ENCODE results near the gene LIME1. TPM values are rescaled to one million over a fixed set of nuclear protein-coding genes. Genes with fewer than 3 reads are reported as not detected.
"Not testable (repeated sequence)": the region's sequence is repeated elsewhere in the genome, so short reads cannot be mapped to it uniquely, and the experiment has no call there.

Gene LIME1
- total RNA-seq, 1 donor from 2014 or later, result 0.47 TPM

- no peaks in the 10 kb centered on the region for H3K36me3 ChIP-seq
- peaks cover 15% of the 10 kb centered on the region for H3K4me1 Mint-ChIP-seq
- peaks cover 3% of the 10 kb centered on the region for H3K27me3 Mint-ChIP-seq (ENCODE audit: insufficient read depth, low read depth)
- TF ChIP-seq EZH2phosphoT487 (IDR thresholded peaks at IDR 0.05), result no peak
- TF ChIP-seq, protein P1, sequence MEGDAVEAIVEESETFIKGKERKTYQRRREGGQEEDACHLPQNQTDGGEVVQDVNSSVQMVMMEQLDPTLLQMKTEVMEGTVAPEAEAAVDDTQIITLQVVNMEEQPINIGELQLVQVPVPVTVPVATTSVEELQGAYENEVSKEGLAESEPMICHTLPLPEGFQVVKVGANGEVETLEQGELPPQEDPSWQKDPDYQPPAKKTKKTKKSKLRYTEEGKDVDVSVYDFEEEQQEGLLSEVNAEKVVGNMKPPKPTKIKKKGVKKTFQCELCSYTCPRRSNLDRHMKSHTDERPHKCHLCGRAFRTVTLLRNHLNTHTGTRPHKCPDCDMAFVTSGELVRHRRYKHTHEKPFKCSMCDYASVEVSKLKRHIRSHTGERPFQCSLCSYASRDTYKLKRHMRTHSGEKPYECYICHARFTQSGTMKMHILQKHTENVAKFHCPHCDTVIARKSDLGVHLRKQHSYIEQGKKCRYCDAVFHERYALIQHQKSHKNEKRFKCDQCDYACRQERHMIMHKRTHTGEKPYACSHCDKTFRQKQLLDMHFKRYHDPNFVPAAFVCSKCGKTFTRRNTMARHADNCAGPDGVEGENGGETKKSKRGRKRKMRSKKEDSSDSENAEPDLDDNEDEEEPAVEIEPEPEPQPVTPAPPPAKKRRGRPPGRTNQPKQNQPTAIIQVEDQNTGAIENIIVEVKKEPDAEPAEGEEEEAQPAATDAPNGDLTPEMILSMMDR (IDR thresholded peaks at IDR 0.05), result peak; percentile 83
- H3K4me1 ChIP-seq, result peaks cover 6% of the 10 kb centered on the region
- H3K4me2 ChIP-seq, result peak overlapping the region; percentile 78
- no peak overlapping the region for H3K27ac ChIP-seq
- peak overlapping the region; percentile 80 for H3K4me3 Mint-ChIP-seq
- peaks cover 15% of the 10 kb centered on the region for H3F3A ChIP-seq (ENCODE audit: low read depth)
- H3K79me2 ChIP-seq (ENCODE audit: low read depth), result peaks cover 8% of the 10 kb centered on the region
- peak overlapping the region; percentile 44 for H3K4me3 ChIP-seq
- H3K36me3 Mint-ChIP-seq, result peaks cover 4% of the 10 kb centered on the region
- H2AFZ ChIP-seq (replicated peaks), result peak overlapping the region; percentile 75
- peaks cover 4% of the 10 kb centered on the region for H4K20me1 ChIP-seq (ENCODE audit: low read depth)
- peak; percentile 95 for DNase-seq (ENCODE audit: low spot score)
- H3K27ac Mint-ChIP-seq, result peak overlapping the region; percentile 97
- no peaks in the 10 kb centered on the region for H3K9me3 Mint-ChIP-seq
- H3K9me3 ChIP-seq (ENCODE audit: low read depth), result no peaks in the 10 kb centered on the region
- no peaks in the 10 kb centered on the region for H3K27me3 ChIP-seq
- H3K9ac ChIP-seq, result no peak overlapping the region
Measured at GRCh38 chr20:63775096-63775978, 38.9 kb downstream of the LIME1 start.

GRCh38 chr20:63776875-63777274 lies 40.4 kb downstream of the LIME1 start:
- not testable (repeated sequence) for DNase-seq (ENCODE audit: low spot score); H3K4me2 ChIP-seq; H3K27ac Mint-ChIP-seq; H3K4me3 ChIP-seq; H3K27me3 Mint-ChIP-seq (ENCODE audit: insufficient read depth, low read depth); H3K27me3 ChIP-seq; H2AFZ ChIP-seq (replicated peaks); H3K36me3 Mint-ChIP-seq; H3K9me3 ChIP-seq (ENCODE audit: low read depth); H3K9me3 Mint-ChIP-seq; H3K27ac ChIP-seq; H3K4me1 ChIP-seq; H4K20me1 ChIP-seq (ENCODE audit: low read depth); H3K79me2 ChIP-seq (ENCODE audit: low read depth); H3K36me3 ChIP-seq; H3K9ac ChIP-seq; H3K4me3 Mint-ChIP-seq
- H3F3A ChIP-seq (ENCODE audit: low read depth), result peaks cover 15% of the 10 kb centered on the region
- H3K4me1 Mint-ChIP-seq, result peaks cover 15% of the 10 kb centered on the region

DNA sequence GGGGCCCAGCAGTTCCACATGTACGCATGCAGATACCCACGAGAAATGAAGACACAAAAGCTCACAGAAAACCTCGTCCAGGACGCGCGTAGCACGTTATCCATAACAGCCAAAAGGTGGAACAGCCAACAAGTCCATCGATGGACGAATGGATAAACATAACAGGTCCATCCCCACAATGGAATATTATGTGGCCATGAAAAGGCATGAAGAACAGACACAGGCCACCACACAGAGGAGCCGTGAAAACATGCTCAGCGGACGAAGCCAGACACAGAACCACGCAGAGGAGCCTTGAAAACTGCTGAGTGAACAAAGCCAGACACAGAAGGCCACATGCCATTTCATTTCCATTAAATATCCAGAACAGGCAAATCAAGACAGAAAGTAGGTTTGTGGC lies 41.1 kb downstream of the LIME1 start:
- H3K79me2 ChIP-seq (ENCODE audit: low read depth), result peaks cover 8% of the 10 kb centered on the region
- no peaks in the 10 kb centered on the region for H3K9me3 ChIP-seq (ENCODE audit: low read depth)
- H4K20me1 ChIP-seq (ENCODE audit: low read depth), result peaks cover 4% of the 10 kb centered on the region

More for the DNA sequence above, 41.1 kb downstream of the LIME1 start:
- no peak overlapping the region for H3K4me3 ChIP-seq
- H3K4me2 ChIP-seq, result no peak overlapping the region
- H3F3A ChIP-seq (ENCODE audit: low read depth), result peaks cover 15% of the 10 kb centered on the region
- TF ChIP-seq EZH2 (IDR thresholded peaks at IDR 0.05) (no peak), EZH2phosphoT487 (IDR thresholded peaks at IDR 0.05) (no peak)
- TF ChIP-seq, protein P1 (IDR thresholded peaks at IDR 0.05), result no peak
- no peaks in the 10 kb centered on the region for H3K27me3 ChIP-seq
- H3K27ac ChIP-seq, result no peak overlapping the region
- H3K36me3 Mint-ChIP-seq, result peaks cover 6% of the 10 kb centered on the region
- H3K27me3 Mint-ChIP-seq (ENCODE audit: insufficient read depth, low read depth), result peaks cover 6% of the 10 kb centered on the region
- peaks cover 6% of the 10 kb centered on the region for H3K4me1 ChIP-seq
- H3K27ac Mint-ChIP-seq, result no peak overlapping the region
- H3K4me3 Mint-ChIP-seq, result peak overlapping the region; percentile 33
- no peak overlapping the region for H2AFZ ChIP-seq (replicated peaks)
- no peaks in the 10 kb centered on the region for H3K36me3 ChIP-seq
- peaks cover 15% of the 10 kb centered on the region for H3K4me1 Mint-ChIP-seq
- H3K9ac ChIP-seq, result no peak overlapping the region
- DNase-seq (ENCODE audit: low spot score), result no peak
- H3K9me3 Mint-ChIP-seq, result no peaks in the 10 kb centered on the region
